Measurements from ENCODE around the gene CTXN1. TPM values are rescaled to one million over a fixed set of nuclear protein-coding genes. Genes with fewer than 3 reads are reported as not detected.

Gene CTXN1
- total and polyA plus RNA-seq, 2 donors (not counting 3 experiments of a cell fraction or from before 2014, with no cell fraction given), result 16.0 to 27.6 TPM

GRCh38 chr19:7942981-7943443 lies 17.1 kb upstream of the CTXN1 start:
- no peak for DNase-seq (ENCODE audit: low read depth, low spot score)
- peaks cover 0 to 4% of the 10 kb centered on the region in 2 experiments for H3K36me3 ChIP-seq (ENCODE audit: control insufficient read depth in 2 of 2, extremely low read depth in 1 of 2, insufficient read depth in 2 of 2, low read length in 2 of 2)
- H3K4me1 ChIP-seq (ENCODE audit: control insufficient read depth, extremely low read depth, insufficient read depth, low read length), result peaks cover 9% of the 10 kb centered on the region
- no peak for TF ChIP-seq CTCF (IDR thresholded peaks at IDR 0.05; ENCODE audit: extremely low read depth in 1 of 2, insufficient read depth in 1 of 2, low read depth in 1 of 2, low read length in 2 of 2)
- no peak for TF ChIP-seq JUN (IDR thresholded peaks at IDR 0.05; ENCODE audit: borderline replicate concordance, insufficient read depth, insufficient read length, low read depth)
- TF ChIP-seq MAX (IDR thresholded peaks at IDR 0.05; ENCODE audit: insufficient read depth, insufficient read length), result no peak
- no peak for TF ChIP-seq EZH2 (IDR thresholded peaks at IDR 0.05; ENCODE audit: borderline replicate concordance, low read depth, low read length, severe bottlenecking)
- ChIA-PET POLR2A (interaction anchor here (1.2 to 2.0 kb wide), 5 partner anchors 13 to 62 kb away, joined by 4 to 21 read pairs (median 9); partner anchors contain the start of gene SNAPC2), CTCF (interaction anchor here (0.6 to 3.4 kb wide), 20 partner anchors 11 to 844 kb away, joined by 3 to 101 read pairs (median 8); partner anchors contain the start of genes ELAVL1, KANK3, MAP2K7 and SNAPC2)
- BruUV-seq (replicated peaks), result TSS peak; percentile 24
- peak overlapping the region; percentile 94 for H2AFZ ChIP-seq (ENCODE audit: low read depth, low read length)
- FAIRE-seq, result no peak
- H3K9me3 ChIP-seq (replicated peaks; ENCODE audit: control insufficient read depth, insufficient read depth, low read length), result no peaks in the 10 kb centered on the region
- peak overlapping the region; percentile 89 for H3K27ac ChIP-seq (ENCODE audit: insufficient read depth, low read depth, low read length)
- peak overlapping the region; percentile 73 to 93 (median 77) for H3K4me3 ChIP-seq (replicated peaks in 1 of 3; ENCODE audit: insufficient read depth in 1 of 3, low read depth in 1 of 3, low read length in 3 of 3)
- H3K9me1 ChIP-seq (replicated peaks; ENCODE audit: control insufficient read depth, extremely low read depth, insufficient read depth, low read length), result no peaks in the 10 kb centered on the region
- dilution Hi-C loops (cut with MboI; ENCODE audit: extremely low pct_ligation_motif_present, low sequenced_read_pairs), result no loop called here
- H4K20me1 ChIP-seq (replicated peaks; ENCODE audit: control insufficient read depth, extremely low read depth, insufficient read depth, low read length), result no peaks in the 10 kb centered on the region
- peaks cover 22% of the 10 kb centered on the region for H3K79me2 ChIP-seq (ENCODE audit: control insufficient read depth, insufficient read depth, low read length)
- intact Hi-C loops (cut with micrococcal nuclease), result loop anchor here (1.0 to 2.0 kb wide), 4 partner anchors 14 to 126 kb away; partner anchors contain the start of gene SNAPC2
- peak overlapping the region; percentile 76 for H3K4me2 ChIP-seq (ENCODE audit: insufficient read depth, low read length)
- H3K9ac ChIP-seq (replicated peaks; ENCODE audit: extremely low read depth, insufficient read depth, low read length), result peak overlapping the region; percentile 98
- no peaks in the 10 kb centered on the region for H3K27me3 ChIP-seq (ENCODE audit: control insufficient read depth in 2 of 2, insufficient read depth in 2 of 2, low read length in 2 of 2)
